Karpas-422 (cell line): ENCODE data around the gene BEND4. TPM values are rescaled to one million over a fixed set of nuclear protein-coding genes. Genes with fewer than 3 reads are reported as not detected.

Source experiments
- total RNA-seq: library from RNA; depleted of rRNA; stranded (reverse); fragments of >200 nt; shearing (Covaris generic); gene quantifications from 2 replicates; pipeline ENCODE4 v1.2.3, GENCODE V29; 2014; ENCODE audit warnings: low replicate concordance; rRNA removed

The BEND4 gene
- total RNA-seq, 1 experiment from 2014 or later, result not detected

Other genes starting within 250 kb of the BEND4 start
- gene TMEM33, start 217.2 kb downstream of the BEND4 start, total RNA-seq, result 80.3 and 163 TPM in 2 replicates
- 0.36 and 0.56 TPM in 2 replicates for gene DCAF4L1, start 170.9 kb downstream of the BEND4 start, total RNA-seq
- 70.3 and 82.7 TPM in 2 replicates for gene SLC30A9, start 162.1 kb downstream of the BEND4 start, total RNA-seq
- not detected in 2 replicates for gene SHISA3, start 244.8 kb upstream of the BEND4 start, total RNA-seq